T-helper 17 cell (primary cell): ENCODE measurements around the gene EPN1. TPM values are rescaled to one million over a fixed set of nuclear protein-coding genes. Genes with fewer than 3 reads are reported as not detected.

Source experiments
- ATAC-seq: fragments of 150-1000 bp; cut with Tn5 transposase; 2 replicates; pipeline ENCODE4 v1.10.0; 2021; ENCODE audit warnings: mild to moderate bottlenecking, moderate library complexity
- DNase-seq, 3 donors: peaks; one replicate each; pipeline versions ENCODE4 v3.0.0 to v3.0.0-alpha.2; 2020 to 2021
- H3K9me3 ChIP-seq: one replicate; pipeline ENCODE4 v1.7.0; 2013; ENCODE audit warnings: low read length, mild to moderate bottlenecking; ENCODE audit not compliant: control insufficient read depth, poor library complexity, severe bottlenecking
- H3K27ac Mint-ChIP-seq: one replicate; pipeline ENCODE4 v1.8.0; 2022; ENCODE audit warnings: mild to moderate bottlenecking, moderate library complexity, mixed read lengths
- H3K27me3 Mint-ChIP-seq: one replicate; pipeline ENCODE4 v1.8.0; 2022; ENCODE audit warnings: mixed read lengths
- H3K36me3 Mint-ChIP-seq: one replicate; pipeline ENCODE4 v1.8.0; 2022; ENCODE audit warnings: low read depth, mixed read lengths
- H3K4me1 Mint-ChIP-seq: one replicate; pipeline ENCODE4 v1.8.0; 2022; ENCODE audit warnings: mild to moderate bottlenecking, mixed read lengths
- H3K4me3 Mint-ChIP-seq: one replicate; pipeline ENCODE4 v1.8.0; 2022; ENCODE audit warnings: mild to moderate bottlenecking, moderate library complexity, mixed read lengths
- total RNA-seq, 4 donors: library from RNA in 2 of 4; stranded (reverse) in 2 of 4; gene quantifications; one replicate each; pipeline ENCODE4 v1.2.3 and lab custom pipeline; 2022 to 2026

Gene EPN1
- total RNA-seq, 2 donors from 2014 or later, result 42.5 to 44.1 TPM

- no peak overlapping the region for H3K27ac Mint-ChIP-seq
Measured at GRCh38 chr19:55691561-55692481, 16.8 kb downstream of the EPN1 start.

GRCh38 chr19:55692681-55693081 is 17.7 kb downstream of the EPN1 start:
- H3K36me3 Mint-ChIP-seq, result peaks cover 2% of the 10 kb centered on the region
- no peak overlapping the region for H3K27ac Mint-ChIP-seq
- no peak for ATAC-seq
- peaks cover 5% of the 10 kb centered on the region for H3K4me1 Mint-ChIP-seq
- H3K4me3 Mint-ChIP-seq, result no peak overlapping the region
- no peak for DNase-seq
- H3K27me3 Mint-ChIP-seq, result no peaks in the 10 kb centered on the region
- no peaks in the 10 kb centered on the region for H3K9me3 ChIP-seq

More at GRCh38 chr19:55691561-55692481, 16.8 kb downstream of the EPN1 start:
- H3K4me3 Mint-ChIP-seq, result no peak overlapping the region
- no peaks in the 10 kb centered on the region for H3K9me3 ChIP-seq
- peaks cover 2% of the 10 kb centered on the region for H3K36me3 Mint-ChIP-seq
- ATAC-seq (no peak), DNase-seq (no peak)
- H3K4me1 Mint-ChIP-seq, result peaks cover 5% of the 10 kb centered on the region
- H3K27me3 Mint-ChIP-seq, result no peaks in the 10 kb centered on the region

- Mint-ChIP-seq H3K36me3 (peaks cover 3% of the 10 kb centered on the region), H3K27ac (peak overlapping the region; percentile 21), H3K27me3 (no peaks in the 10 kb centered on the region), H3K4me1 (peaks cover 2% of the 10 kb centered on the region), H3K4me3 (no peak overlapping the region)
- no peaks in the 10 kb centered on the region for H3K9me3 ChIP-seq
- no peak for ATAC-seq
- no peak for DNase-seq
Measured at GRCh38 chr19:55693336-55693974, 18.4 kb downstream of the EPN1 start.

- no peaks in the 10 kb centered on the region for H3K4me1 Mint-ChIP-seq
- ATAC-seq (no peak), DNase-seq (no peak)
- no peaks in the 10 kb centered on the region for H3K27me3 Mint-ChIP-seq
- H3K9me3 ChIP-seq, result no peaks in the 10 kb centered on the region
- H3K27ac Mint-ChIP-seq, result peak overlapping the region; percentile 21
- H3K36me3 Mint-ChIP-seq, result peaks cover 5% of the 10 kb centered on the region
- no peak overlapping the region for H3K4me3 Mint-ChIP-seq
Measured at GRCh38 chr19:55694241-55694655, 19.2 kb downstream of the EPN1 start.

- Mint-ChIP-seq H3K36me3 (peaks cover 3% of the 10 kb centered on the region), H3K4me1 (no peaks in the 10 kb centered on the region), H3K27me3 (no peaks in the 10 kb centered on the region), H3K27ac (no peak overlapping the region), H3K4me3 (no peak overlapping the region)
- DNase-seq (no peak), ATAC-seq (no peak)
- no peaks in the 10 kb centered on the region for H3K9me3 ChIP-seq
Measured at GRCh38 chr19:55694656-55695491, 19.8 kb downstream of the EPN1 start.

GRCh38 chr19:55695511-55696290 is 20.7 kb downstream of the EPN1 start:
- H3K4me1 Mint-ChIP-seq, result no peaks in the 10 kb centered on the region
- H3K27me3 Mint-ChIP-seq, result no peaks in the 10 kb centered on the region
- peaks cover 3% of the 10 kb centered on the region for H3K36me3 Mint-ChIP-seq
- no peak for DNase-seq
- ATAC-seq, result no peak
- no peak overlapping the region for H3K4me3 Mint-ChIP-seq
- H3K27ac Mint-ChIP-seq, result no peak overlapping the region
- H3K9me3 ChIP-seq, result no peaks in the 10 kb centered on the region

GRCh38 chr19:55696301-55697068 is 21.5 kb downstream of the EPN1 start:
- Mint-ChIP-seq H3K4me1 (no peaks in the 10 kb centered on the region), H3K27ac (no peak overlapping the region), H3K27me3 (no peaks in the 10 kb centered on the region), H3K36me3 (peaks cover 3% of the 10 kb centered on the region), H3K4me3 (no peak overlapping the region)
- no peak for ATAC-seq
- H3K9me3 ChIP-seq, result no peaks in the 10 kb centered on the region
- no peak for DNase-seq

- Mint-ChIP-seq H3K36me3 (peaks cover 3% of the 10 kb centered on the region), H3K4me3 (no peak overlapping the region), H3K27ac (peak overlapping the region; percentile 41)
Measured at GRCh38 chr19:55697069-55697440, 22.0 kb downstream of the EPN1 start.

GRCh38 chr19:55697698-55698097 is 22.7 kb downstream of the EPN1 start:
- no peaks in the 10 kb centered on the region for H3K27me3 Mint-ChIP-seq
- no peak overlapping the region for H3K4me3 Mint-ChIP-seq
- peak overlapping the region; percentile 41 for H3K27ac Mint-ChIP-seq
- peaks cover 3% of the 10 kb centered on the region for H3K36me3 Mint-ChIP-seq
- ATAC-seq, result no peak
- no peaks in the 10 kb centered on the region for H3K4me1 Mint-ChIP-seq
- DNase-seq, result no peak
- H3K9me3 ChIP-seq, result no peaks in the 10 kb centered on the region

More at GRCh38 chr19:55697069-55697440, 22.0 kb downstream of the EPN1 start:
- H3K9me3 ChIP-seq, result no peaks in the 10 kb centered on the region
- DNase-seq (no peak), ATAC-seq (no peak)
- Mint-ChIP-seq H3K27me3 (no peaks in the 10 kb centered on the region), H3K4me1 (no peaks in the 10 kb centered on the region)

- DNase-seq (no peak), ATAC-seq (no peak)
- peaks cover 3% of the 10 kb centered on the region for H3K36me3 Mint-ChIP-seq
- H3K4me1 Mint-ChIP-seq, result no peaks in the 10 kb centered on the region
- no peaks in the 10 kb centered on the region for H3K9me3 ChIP-seq
- H3K27me3 Mint-ChIP-seq, result no peaks in the 10 kb centered on the region
- H3K4me3 Mint-ChIP-seq, result no peak overlapping the region
- no peak overlapping the region for H3K27ac Mint-ChIP-seq
Measured at GRCh38 chr19:55698256-55698655, 23.2 kb downstream of the EPN1 start.

GRCh38 chr19:55699221-55699620 is 24.2 kb downstream of the EPN1 start:
- Mint-ChIP-seq H3K27ac (no peak overlapping the region), H3K36me3 (peaks cover 3% of the 10 kb centered on the region), H3K27me3 (no peaks in the 10 kb centered on the region), H3K4me1 (no peaks in the 10 kb centered on the region), H3K4me3 (no peak overlapping the region)
- DNase-seq (no peak), ATAC-seq (no peak)
- H3K9me3 ChIP-seq, result no peaks in the 10 kb centered on the region

GRCh38 chr19:55700813-55701212 is 25.8 kb downstream of the EPN1 start:
- Mint-ChIP-seq H3K4me1 (peaks cover 3% of the 10 kb centered on the region), H3K27me3 (no peaks in the 10 kb centered on the region), H3K36me3 (peaks cover 3% of the 10 kb centered on the region), H3K4me3 (no peak overlapping the region), H3K27ac (no peak overlapping the region)
- DNase-seq (no peak), ATAC-seq (no peak)
- no peaks in the 10 kb centered on the region for H3K9me3 ChIP-seq
